Activated B cell treated with CpG ODN at 0.5 μM for 24 hours (primary cell): ENCODE data around the gene ARPP19. TPM values are rescaled to one million over a fixed set of nuclear protein-coding genes. Genes with fewer than 3 reads are reported as not detected.
"Not testable (repeated sequence)": the region's sequence is repeated elsewhere in the genome, so short reads cannot be mapped to it uniquely, and the experiment has no call there.

Source experiments
- ATAC-seq: fragments of 200-7000 bp; cut with Tn5 transposase; one replicate; pipeline ENCODE4 v1.10.0; 2021; ENCODE audit warnings: low read depth, mild to moderate bottlenecking, moderate library complexity
- CTCF ChIA-PET: fragments of 350-600 bp; sonication (Branson Sonifier 250); formaldehyde crosslinking; loops from one replicate; lab custom pipeline; 2021; ENCODE audit warnings: antibody characterized with exemption; lab: Charles Lee
- POLR2A ChIA-PET: fragments of 350-600 bp; sonication (Branson Sonifier 250); formaldehyde crosslinking; loops from one replicate; lab custom pipeline; 2021; ENCODE audit warnings: antibody characterized with exemption; lab: Charles Lee
- DNase-seq: peaks from one replicate; pipeline ENCODE4 v3.0.0; 2022
- H3K27ac Mint-ChIP-seq: one replicate; pipeline ENCODE4 v1.8.0; 2020; ENCODE audit warnings: mixed read lengths
- H3K27me3 Mint-ChIP-seq: one replicate; pipeline ENCODE4 v1.8.0; 2021; ENCODE audit warnings: mixed read lengths
- H3K36me3 Mint-ChIP-seq: one replicate; pipeline ENCODE4 v1.8.0; 2021; ENCODE audit warnings: low read depth, mixed read lengths
- H3K4me1 Mint-ChIP-seq: one replicate; pipeline ENCODE4 v1.8.0; 2021; ENCODE audit warnings: mixed read lengths
- H3K4me3 Mint-ChIP-seq: one replicate; pipeline ENCODE4 v1.8.0; 2020; ENCODE audit warnings: mild to moderate bottlenecking, mixed read lengths
- H3K9me3 Mint-ChIP-seq: one replicate; pipeline ENCODE4 v1.8.0; 2020; ENCODE audit warnings: mixed read lengths
- CTCF ChIP-seq: fragments of 200-600 bp; IDR thresholded peaks from one replicate; pipeline ENCODE4 v1.8.0; 2022; ENCODE audit warnings: antibody characterized with exemption, mild to moderate bottlenecking
- intact Hi-C: fragments of 100-400 bp; cut with micrococcal nuclease; formaldehyde crosslinking; loops from one replicate; pipeline ENCODE4 v1.15.1; 2024
- total RNA-seq: library from RNA; stranded (reverse); gene quantifications from 2 replicates; pipeline ENCODE4 v1.2.3, GENCODE V29; 2022

ARPP19 gene
- total RNA-seq, 1 donor from 2014 or later, result 153 TPM

GRCh38 chr15:52518487-52519371 is 50.1 kb downstream of the ARPP19 start:
- CTCF ChIA-PET, result no interaction called here
- H3K27ac Mint-ChIP-seq, result no peak overlapping the region
- ATAC-seq (no peak), DNase-seq (no peak)
- no peak for TF ChIP-seq CTCF
- H3K36me3 Mint-ChIP-seq, result peaks cover 10% of the 10 kb centered on the region
- H3K4me1 Mint-ChIP-seq, result peaks cover 42% of the 10 kb centered on the region
- H3K9me3 Mint-ChIP-seq, result no peaks in the 10 kb centered on the region
- H3K4me3 Mint-ChIP-seq, result no peak overlapping the region
- intact Hi-C loops, result loop anchor here (1.0 kb wide), 1 partner anchor 10 kb away; the partner anchor contains the start of gene MYO5A
- no peaks in the 10 kb centered on the region for H3K27me3 Mint-ChIP-seq
- POLR2A ChIA-PET, result interaction anchor here (0.9 kb wide), 1 partner anchor 32 kb away, joined by 3 read pairs; no protein-coding TSS in a partner anchor

GRCh38 chr15:52517014-52517413 is 51.8 kb downstream of the ARPP19 start:
- no peaks in the 10 kb centered on the region for H3K9me3 Mint-ChIP-seq
- ChIA-PET POLR2A (no interaction called here), CTCF (no interaction called here)
- H3K27ac Mint-ChIP-seq, result no peak overlapping the region
- ATAC-seq, result no peak
- TF ChIP-seq CTCF, result no peak
- no peak for DNase-seq
- H3K27me3 Mint-ChIP-seq, result no peaks in the 10 kb centered on the region
- intact Hi-C loops, result no loop called here
- no peak overlapping the region for H3K4me3 Mint-ChIP-seq
- H3K36me3 Mint-ChIP-seq, result peaks cover 2% of the 10 kb centered on the region
- H3K4me1 Mint-ChIP-seq, result peaks cover 30% of the 10 kb centered on the region

GRCh38 chr15:52515343-52515742 is 53.5 kb downstream of the ARPP19 start:
- Mint-ChIP-seq H3K27me3 (no peaks in the 10 kb centered on the region), H3K4me3 (no peak overlapping the region), H3K27ac (no peak overlapping the region), H3K9me3 (no peaks in the 10 kb centered on the region), H3K36me3 (no peaks in the 10 kb centered on the region), H3K4me1 (peaks cover 29% of the 10 kb centered on the region)
- DNase-seq, result no peak
- intact Hi-C loops, result no loop called here
- CTCF ChIA-PET, result interaction anchor here (0.9 to 1.1 kb wide), 2 partner anchors 8 to 70 kb away, joined by 3 read pairs; no protein-coding TSS in a partner anchor
- POLR2A ChIA-PET, result no interaction called here
- no peak for TF ChIP-seq CTCF
- no peak for ATAC-seq

GRCh38 chr15:52514482-52514881 is 54.3 kb downstream of the ARPP19 start:
- peaks cover 30% of the 10 kb centered on the region for H3K4me1 Mint-ChIP-seq
- ChIA-PET CTCF (interaction anchor here (0.9 to 1.1 kb wide), 2 partner anchors 9 to 71 kb away, joined by 3 read pairs; no protein-coding TSS in a partner anchor), POLR2A (no interaction called here)
- H3K9me3 Mint-ChIP-seq, result no peaks in the 10 kb centered on the region
- intact Hi-C loops, result no loop called here
- ATAC-seq (no peak), DNase-seq (no peak)
- no peak overlapping the region for H3K27ac Mint-ChIP-seq
- no peak overlapping the region for H3K4me3 Mint-ChIP-seq
- no peaks in the 10 kb centered on the region for H3K36me3 Mint-ChIP-seq
- H3K27me3 Mint-ChIP-seq, result no peaks in the 10 kb centered on the region
- TF ChIP-seq CTCF, result no peak

GRCh38 chr15:52512869-52513268 is 56.0 kb downstream of the ARPP19 start:
- intact Hi-C loops, result not testable (repeated sequence)

More at GRCh38 chr15:52512869-52513268, 56.0 kb downstream of the ARPP19 start:
- H3K36me3 Mint-ChIP-seq, H3K9me3 Mint-ChIP-seq, H3K27ac Mint-ChIP-seq, H3K4me3 Mint-ChIP-seq, H3K27me3 Mint-ChIP-seq, ATAC-seq, CTCF ChIA-PET, DNase-seq: not testable (repeated sequence)
- POLR2A ChIA-PET, result interaction anchor here (1.1 kb wide), 1 partner anchor 79 kb away, joined by 5 read pairs; no protein-coding TSS in a partner anchor
- peaks cover 31% of the 10 kb centered on the region for H3K4me1 Mint-ChIP-seq
